GM13976 (cell line): ENCODE results near the gene CNTNAP2.

Source experiments
- DNase-seq: peaks from one replicate; pipeline ENCODE4 v3.0.0; 2012; ENCODE audit warnings: low spot score
- in situ Hi-C: fragments of 300-500 bp; cut with MboI; formaldehyde crosslinking; loops from one replicate; pipeline ENCODE4 v1.12.0; 2022; ENCODE audit warnings: low sequenced_read_pairs, mixed read lengths, inconsistent platforms; ENCODE audit not compliant: unreplicated experiment
- TF ChIP-seq, protein P1 (sequence below): IDR thresholded peaks from 2 replicates; pipeline ENCODE4 v1.5.1; 2012; ENCODE audit warnings: borderline replicate concordance, mild to moderate bottlenecking; ENCODE audit not compliant: insufficient read depth; ENCODE audit errors: extremely low read depth, missing control alignments, control extremely low read depth

CNTNAP2 gene

DNA sequence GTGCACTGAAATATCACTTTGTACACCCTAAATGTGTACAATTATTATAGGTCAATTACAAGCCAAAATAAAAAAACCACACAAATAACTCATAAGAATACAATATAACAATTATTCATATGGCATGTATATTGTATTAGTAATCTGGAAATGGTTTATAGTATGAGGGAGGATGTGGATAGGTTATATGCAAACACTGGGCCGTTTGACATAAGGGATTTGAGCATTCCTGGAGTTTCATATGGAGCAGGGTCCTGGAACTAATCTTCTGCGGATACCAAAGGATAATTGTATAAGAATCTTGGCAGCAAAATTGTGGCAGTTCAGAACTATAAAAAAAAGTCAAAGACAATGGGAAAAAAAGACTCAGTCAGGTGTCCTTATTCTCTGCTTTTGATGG is 619.4 kb downstream of the CNTNAP2 start:
- TF ChIP-seq, protein P1, sequence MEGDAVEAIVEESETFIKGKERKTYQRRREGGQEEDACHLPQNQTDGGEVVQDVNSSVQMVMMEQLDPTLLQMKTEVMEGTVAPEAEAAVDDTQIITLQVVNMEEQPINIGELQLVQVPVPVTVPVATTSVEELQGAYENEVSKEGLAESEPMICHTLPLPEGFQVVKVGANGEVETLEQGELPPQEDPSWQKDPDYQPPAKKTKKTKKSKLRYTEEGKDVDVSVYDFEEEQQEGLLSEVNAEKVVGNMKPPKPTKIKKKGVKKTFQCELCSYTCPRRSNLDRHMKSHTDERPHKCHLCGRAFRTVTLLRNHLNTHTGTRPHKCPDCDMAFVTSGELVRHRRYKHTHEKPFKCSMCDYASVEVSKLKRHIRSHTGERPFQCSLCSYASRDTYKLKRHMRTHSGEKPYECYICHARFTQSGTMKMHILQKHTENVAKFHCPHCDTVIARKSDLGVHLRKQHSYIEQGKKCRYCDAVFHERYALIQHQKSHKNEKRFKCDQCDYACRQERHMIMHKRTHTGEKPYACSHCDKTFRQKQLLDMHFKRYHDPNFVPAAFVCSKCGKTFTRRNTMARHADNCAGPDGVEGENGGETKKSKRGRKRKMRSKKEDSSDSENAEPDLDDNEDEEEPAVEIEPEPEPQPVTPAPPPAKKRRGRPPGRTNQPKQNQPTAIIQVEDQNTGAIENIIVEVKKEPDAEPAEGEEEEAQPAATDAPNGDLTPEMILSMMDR: no peak
- DNase-seq: no peak
- in situ Hi-C loops: no loop called here

GRCh38 chr7:146736446-146737190 is 620.0 kb downstream of the CNTNAP2 start:
- DNase-seq: no peak
- TF ChIP-seq, protein P1: no peak
- in situ Hi-C loops: no loop called here

- in situ Hi-C loops: no loop called here
- TF ChIP-seq, protein P1: no peak
- no peak for DNase-seq
Measured at GRCh38 chr7:146740039-146740438, 623.4 kb downstream of the CNTNAP2 start.

DNA sequence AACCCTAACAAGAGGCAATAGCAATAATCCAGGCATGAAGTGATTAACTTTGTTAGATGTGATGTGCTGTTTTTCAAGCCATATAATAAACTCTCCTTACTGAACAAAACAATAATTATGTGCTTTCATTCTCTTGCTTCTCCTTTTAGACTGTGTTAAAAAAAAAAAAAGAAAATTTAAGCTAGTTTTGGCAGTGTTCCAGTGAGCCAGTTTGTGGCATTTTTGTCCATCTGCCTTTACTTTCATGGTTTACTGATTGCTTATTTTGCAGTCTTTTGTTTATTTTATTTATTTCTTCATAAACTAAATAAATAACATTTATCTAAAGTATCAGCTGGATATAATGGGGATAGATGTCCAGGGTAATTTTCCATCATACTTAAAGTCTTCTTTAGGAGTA is 625.3 kb downstream of the CNTNAP2 start:
- no peak for DNase-seq
- TF ChIP-seq, protein P1: no peak
- in situ Hi-C loops: no loop called here

DNA sequence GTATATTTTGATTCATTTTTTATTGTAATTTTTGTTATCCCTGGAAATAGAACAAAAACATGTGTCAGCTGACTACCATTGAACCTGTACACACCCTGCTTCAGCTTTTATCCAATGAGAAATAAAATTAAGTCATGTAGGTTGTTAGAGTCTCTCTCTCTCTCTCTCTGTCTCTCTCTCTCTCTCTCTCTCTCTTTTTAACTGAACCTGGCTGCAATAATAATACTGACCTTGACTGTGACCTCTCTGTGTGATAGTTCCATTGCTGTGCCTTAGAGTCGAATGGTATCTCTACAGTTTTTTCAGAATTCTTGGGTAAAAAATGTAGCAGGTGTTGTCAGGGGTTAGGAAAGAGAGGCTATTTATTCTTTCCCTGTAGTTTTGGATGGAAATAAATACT is 637.8 kb downstream of the CNTNAP2 start:
- TF ChIP-seq, protein P1: no peak
- no peak for DNase-seq

GRCh38 chr7:146755585-146755984 is 639.0 kb downstream of the CNTNAP2 start:
- TF ChIP-seq, protein P1: no peak
- in situ Hi-C loops: no loop called here
- no peak for DNase-seq

More for the DNA sequence above, 637.8 kb downstream of the CNTNAP2 start:
- in situ Hi-C loops: no loop called here
